ENCODE data around the gene SBNO2. TPM values are rescaled to one million over a fixed set of nuclear protein-coding genes. Genes with fewer than 3 reads are reported as not detected.

Gene SBNO2
- total RNA-seq, 1 donor from 2014 or later: 3.3 TPM

GRCh38 chr19:1162404-1163282 lies 11.4 kb downstream of the SBNO2 start:
- Histone ChIP-seq H3K36me3 (no peaks in the 10 kb centered on the region), H3K79me2 (ENCODE audit: low read depth) (peaks cover 2% of the 10 kb centered on the region), H3K4me1 (peaks cover 5% of the 10 kb centered on the region), H3K27ac (no peak overlapping the region), H3K27me3 (no peaks in the 10 kb centered on the region), H2AFZ (replicated peaks) (no peak overlapping the region), H4K20me1 (ENCODE audit: low read depth) (peaks cover 14% of the 10 kb centered on the region), H3K9me3 (ENCODE audit: low read depth) (no peaks in the 10 kb centered on the region), H3F3A (ENCODE audit: low read depth) (no peaks in the 10 kb centered on the region), H3K9ac (no peak overlapping the region), H3K4me3 (no peak overlapping the region), H3K4me2 (no peak overlapping the region)
- Mint-ChIP-seq H3K4me1 (peaks cover 3% of the 10 kb centered on the region), H3K27ac (peak overlapping the region; percentile 54), H3K27me3 (ENCODE audit: insufficient read depth, low read depth) (peaks cover 4% of the 10 kb centered on the region), H3K36me3 (peaks cover 2% of the 10 kb centered on the region), H3K4me3 (peak overlapping the region; percentile 62), H3K9me3 (no peaks in the 10 kb centered on the region)
- no peak for DNase-seq (ENCODE audit: low spot score)
- TF ChIP-seq EZH2phosphoT487 (IDR thresholded peaks at IDR 0.05) (no peak), EZH2 (IDR thresholded peaks at IDR 0.05) (no peak)
- TF ChIP-seq, protein P1, sequence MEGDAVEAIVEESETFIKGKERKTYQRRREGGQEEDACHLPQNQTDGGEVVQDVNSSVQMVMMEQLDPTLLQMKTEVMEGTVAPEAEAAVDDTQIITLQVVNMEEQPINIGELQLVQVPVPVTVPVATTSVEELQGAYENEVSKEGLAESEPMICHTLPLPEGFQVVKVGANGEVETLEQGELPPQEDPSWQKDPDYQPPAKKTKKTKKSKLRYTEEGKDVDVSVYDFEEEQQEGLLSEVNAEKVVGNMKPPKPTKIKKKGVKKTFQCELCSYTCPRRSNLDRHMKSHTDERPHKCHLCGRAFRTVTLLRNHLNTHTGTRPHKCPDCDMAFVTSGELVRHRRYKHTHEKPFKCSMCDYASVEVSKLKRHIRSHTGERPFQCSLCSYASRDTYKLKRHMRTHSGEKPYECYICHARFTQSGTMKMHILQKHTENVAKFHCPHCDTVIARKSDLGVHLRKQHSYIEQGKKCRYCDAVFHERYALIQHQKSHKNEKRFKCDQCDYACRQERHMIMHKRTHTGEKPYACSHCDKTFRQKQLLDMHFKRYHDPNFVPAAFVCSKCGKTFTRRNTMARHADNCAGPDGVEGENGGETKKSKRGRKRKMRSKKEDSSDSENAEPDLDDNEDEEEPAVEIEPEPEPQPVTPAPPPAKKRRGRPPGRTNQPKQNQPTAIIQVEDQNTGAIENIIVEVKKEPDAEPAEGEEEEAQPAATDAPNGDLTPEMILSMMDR (IDR thresholded peaks at IDR 0.05): no peak

DNA sequence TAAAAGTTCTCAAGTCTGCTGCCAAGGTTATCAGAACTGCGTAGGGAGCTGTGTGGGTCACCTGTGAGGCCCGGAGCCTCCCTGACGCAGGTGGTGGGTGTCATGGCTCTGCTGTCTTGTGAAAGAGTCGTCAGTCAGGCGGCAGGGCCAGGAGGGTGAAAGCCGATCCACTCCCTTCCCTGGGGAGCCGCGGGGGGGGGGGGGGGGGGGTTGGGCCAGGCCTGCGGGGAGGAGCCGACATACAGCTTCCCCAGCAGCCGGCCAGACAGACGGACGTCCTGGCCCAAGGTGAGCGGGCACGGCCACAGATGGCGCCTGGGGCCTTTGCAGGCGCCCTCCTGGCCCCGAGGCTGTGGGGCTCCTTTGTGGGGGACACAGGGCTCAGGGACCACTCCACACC lies 12.4 kb downstream of the SBNO2 start:
- Mint-ChIP-seq H3K36me3 (peaks cover 1% of the 10 kb centered on the region), H3K27me3 (ENCODE audit: insufficient read depth, low read depth) (peaks cover 4% of the 10 kb centered on the region), H3K4me3 (no peak overlapping the region), H3K4me1 (peaks cover 3% of the 10 kb centered on the region), H3K27ac (no peak overlapping the region), H3K9me3 (no peaks in the 10 kb centered on the region)
- Histone ChIP-seq H3K9ac (no peak overlapping the region), H3K36me3 (no peaks in the 10 kb centered on the region), H3K79me2 (ENCODE audit: low read depth) (no peaks in the 10 kb centered on the region), H2AFZ (replicated peaks) (no peak overlapping the region), H3F3A (ENCODE audit: low read depth) (no peaks in the 10 kb centered on the region), H3K4me2 (no peak overlapping the region), H3K9me3 (ENCODE audit: low read depth) (no peaks in the 10 kb centered on the region), H3K27me3 (no peaks in the 10 kb centered on the region), H4K20me1 (ENCODE audit: low read depth) (peaks cover 4% of the 10 kb centered on the region), H3K27ac (no peak overlapping the region), H3K4me3 (no peak overlapping the region), H3K4me1 (peaks cover 5% of the 10 kb centered on the region)
- DNase-seq (ENCODE audit: low spot score): no peak
- TF ChIP-seq, protein P1 (IDR thresholded peaks at IDR 0.05): no peak
- TF ChIP-seq EZH2phosphoT487 (IDR thresholded peaks at IDR 0.05) (no peak), EZH2 (IDR thresholded peaks at IDR 0.05) (no peak)

DNA sequence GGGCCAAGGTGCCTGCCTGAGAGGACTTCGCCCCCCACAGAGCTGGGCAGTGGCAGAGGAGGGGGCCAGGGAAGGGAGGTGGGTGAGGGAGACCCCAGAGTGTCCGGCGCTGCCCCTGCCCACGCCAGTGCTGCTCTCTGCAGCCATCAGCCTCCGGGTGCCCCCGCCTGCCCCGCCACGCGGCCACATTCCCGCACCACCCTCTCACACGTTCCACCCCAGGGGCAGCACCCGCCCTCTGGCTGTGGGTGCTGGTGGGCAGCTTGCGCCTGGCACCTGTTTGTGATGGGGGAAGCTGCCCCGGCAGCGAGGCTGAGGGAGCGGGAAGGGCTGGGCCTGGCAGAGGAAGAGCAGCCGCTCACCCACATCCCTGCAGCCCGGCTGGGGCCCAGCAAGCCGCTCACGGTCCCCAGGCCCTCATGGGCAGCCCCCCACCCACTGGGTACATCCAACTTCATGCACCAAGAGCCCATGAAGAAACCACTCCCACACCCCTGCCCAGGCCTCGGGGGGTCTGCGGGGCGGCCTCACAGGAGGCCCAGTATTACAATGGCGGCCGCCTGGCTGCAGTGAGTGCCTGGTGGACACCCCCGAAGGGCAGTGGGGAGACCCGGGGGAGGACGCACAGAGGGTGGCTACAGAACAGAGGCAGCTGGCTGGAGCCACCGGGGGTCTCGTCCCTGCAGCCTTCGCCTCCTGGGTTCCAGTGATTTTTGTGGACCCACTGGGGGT lies 14.0 kb downstream of the SBNO2 start:
- no peak overlapping the region for H3K27ac ChIP-seq

More for the DNA sequence above, 14.0 kb downstream of the SBNO2 start:
- no peak overlapping the region for H3K4me2 ChIP-seq
- peaks cover 7% of the 10 kb centered on the region for H4K20me1 ChIP-seq (ENCODE audit: low read depth)
- Mint-ChIP-seq H3K27ac (no peak overlapping the region), H3K9me3 (no peaks in the 10 kb centered on the region), H3K4me3 (no peak overlapping the region), H3K36me3 (no peaks in the 10 kb centered on the region), H3K4me1 (peaks cover 3% of the 10 kb centered on the region), H3K27me3 (ENCODE audit: insufficient read depth, low read depth) (peaks cover 4% of the 10 kb centered on the region)
- peaks cover 5% of the 10 kb centered on the region for H3K4me1 ChIP-seq
- no peaks in the 10 kb centered on the region for H3K36me3 ChIP-seq
- H3K27me3 ChIP-seq: no peaks in the 10 kb centered on the region
- TF ChIP-seq EZH2phosphoT487 (IDR thresholded peaks at IDR 0.05): no peak
- no peak for TF ChIP-seq EZH2 (IDR thresholded peaks at IDR 0.05)
- TF ChIP-seq, protein P1 (IDR thresholded peaks at IDR 0.05): no peak
- H3K9ac ChIP-seq: no peak overlapping the region
- no peak overlapping the region for H3K4me3 ChIP-seq
- no peaks in the 10 kb centered on the region for H3K9me3 ChIP-seq (ENCODE audit: low read depth)
- no peaks in the 10 kb centered on the region for H3F3A ChIP-seq (ENCODE audit: low read depth)
- H2AFZ ChIP-seq (replicated peaks): no peak overlapping the region
- no peaks in the 10 kb centered on the region for H3K79me2 ChIP-seq (ENCODE audit: low read depth)
- DNase-seq (ENCODE audit: low spot score): no peak

Measured in neural progenitor cell (in vitro differentiated cells).